Cardiac fibroblast (primary cell): ENCODE measurements around the gene IFT88.

Source experiments
- DNase-seq, 2 donors: peaks; one replicate each; pipeline versions ENCODE4 v3.0.0 to v3.0.0-alpha.2; 2010; ENCODE audit warnings: low read depth in 2 of 2
- H3K4me3 ChIP-seq, 2 donors: replicated peaks in 1 of 2; 1 replicate in 1 of 2; 2 replicates in 1 of 2; pipeline ENCODE4 v1.5.1; 2011; ENCODE audit warnings: low read depth in 2 of 2, low read length in 2 of 2, mild to moderate bottlenecking in 2 of 2, moderate library complexity in 1 of 2
- TF ChIP-seq, protein P1 (sequence below): IDR thresholded peaks from one replicate; pipeline ENCODE4 v1.5.1; 2011; ENCODE audit warnings: low read depth, mild to moderate bottlenecking, low read length, inconsistent platforms

IFT88 gene

GRCh38 chr13:20592606-20593005, 25.6 kb downstream of the IFT88 start:
- no peak for DNase-seq
- TF ChIP-seq, protein P1, sequence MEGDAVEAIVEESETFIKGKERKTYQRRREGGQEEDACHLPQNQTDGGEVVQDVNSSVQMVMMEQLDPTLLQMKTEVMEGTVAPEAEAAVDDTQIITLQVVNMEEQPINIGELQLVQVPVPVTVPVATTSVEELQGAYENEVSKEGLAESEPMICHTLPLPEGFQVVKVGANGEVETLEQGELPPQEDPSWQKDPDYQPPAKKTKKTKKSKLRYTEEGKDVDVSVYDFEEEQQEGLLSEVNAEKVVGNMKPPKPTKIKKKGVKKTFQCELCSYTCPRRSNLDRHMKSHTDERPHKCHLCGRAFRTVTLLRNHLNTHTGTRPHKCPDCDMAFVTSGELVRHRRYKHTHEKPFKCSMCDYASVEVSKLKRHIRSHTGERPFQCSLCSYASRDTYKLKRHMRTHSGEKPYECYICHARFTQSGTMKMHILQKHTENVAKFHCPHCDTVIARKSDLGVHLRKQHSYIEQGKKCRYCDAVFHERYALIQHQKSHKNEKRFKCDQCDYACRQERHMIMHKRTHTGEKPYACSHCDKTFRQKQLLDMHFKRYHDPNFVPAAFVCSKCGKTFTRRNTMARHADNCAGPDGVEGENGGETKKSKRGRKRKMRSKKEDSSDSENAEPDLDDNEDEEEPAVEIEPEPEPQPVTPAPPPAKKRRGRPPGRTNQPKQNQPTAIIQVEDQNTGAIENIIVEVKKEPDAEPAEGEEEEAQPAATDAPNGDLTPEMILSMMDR: no peak
- no peak overlapping the region for H3K4me3 ChIP-seq

- TF ChIP-seq, protein P1: no peak
- H3K4me3 ChIP-seq: no peak overlapping the region
- no peak for DNase-seq
Observed at GRCh38 chr13:20594280-20594679, 27.3 kb downstream of the IFT88 start.

GRCh38 chr13:20607015-20607414, 40.1 kb downstream of the IFT88 start:
- no peak overlapping the region for H3K4me3 ChIP-seq
- no peak for DNase-seq
- TF ChIP-seq, protein P1: no peak

- TF ChIP-seq, protein P1: no peak
- H3K4me3 ChIP-seq: no peak overlapping the region
- DNase-seq: peak in 1 of 2 donors; percentile 19
Observed at GRCh38 chr13:20608438-20609020, 41.6 kb downstream of the IFT88 start.

DNA sequence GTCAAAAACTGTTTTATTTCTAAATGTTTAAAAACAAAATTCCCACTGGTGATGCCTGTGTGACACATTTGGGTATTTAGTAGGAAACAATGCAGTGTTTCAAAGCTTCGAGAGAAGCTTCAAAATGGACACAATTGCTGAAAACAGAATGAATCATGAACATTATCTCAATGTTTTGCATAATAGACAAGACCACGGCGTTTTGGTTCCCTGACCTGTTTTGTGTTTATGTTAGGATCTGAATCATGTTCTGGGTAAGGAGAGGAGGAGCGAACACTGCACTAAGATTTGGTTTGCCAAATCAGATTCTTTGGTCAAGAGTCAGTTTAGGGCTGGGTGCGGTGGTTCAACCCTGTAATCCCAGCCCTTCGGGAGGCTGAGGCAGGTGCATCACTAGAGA, 42.2 kb downstream of the IFT88 start:
- peak; percentile 65 to 95 for DNase-seq
- TF ChIP-seq, protein P1: no peak
- no peak overlapping the region for H3K4me3 ChIP-seq

GRCh38 chr13:20610006-20610405, 43.0 kb downstream of the IFT88 start:
- TF ChIP-seq, protein P1: no peak
- DNase-seq: no peak
- no peak overlapping the region for H3K4me3 ChIP-seq
